ENCODE results near the gene IL4R.
"Not testable (repeated sequence)": the region's sequence is repeated elsewhere in the genome, so short reads cannot be mapped to it uniquely, and the experiment has no call there.

The IL4R gene

DNA sequence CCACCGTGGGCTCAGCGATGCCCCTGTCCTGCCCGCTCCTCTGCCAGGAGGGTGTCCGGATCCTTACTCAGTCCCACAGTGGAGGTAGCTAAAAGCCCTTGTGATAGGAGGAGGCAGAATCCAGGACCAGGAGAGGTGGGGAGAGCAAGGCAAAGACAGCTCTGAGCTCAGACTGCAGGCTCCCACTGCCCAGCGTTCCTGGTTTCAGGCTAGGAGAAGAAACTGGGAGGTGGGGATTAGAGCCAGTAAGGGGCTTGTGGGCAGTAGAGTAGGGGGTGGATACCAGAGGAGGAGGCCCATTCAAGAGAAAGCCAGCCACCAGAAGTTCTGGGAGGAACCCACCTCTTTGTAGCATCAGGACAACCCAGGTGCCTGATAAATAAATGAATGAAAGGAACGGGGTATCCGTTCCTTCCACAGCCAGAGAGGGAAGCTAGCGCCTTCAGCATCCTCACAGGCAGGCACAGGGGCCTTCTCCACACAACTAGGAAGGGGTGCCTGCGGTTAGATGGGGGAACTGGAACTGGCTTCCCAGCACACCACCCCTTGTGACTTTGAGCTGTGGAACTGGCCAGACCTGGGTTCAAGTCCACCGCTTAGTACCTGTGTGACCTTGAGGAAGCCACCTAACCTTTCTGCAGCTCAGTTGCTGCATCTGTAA, 90.5 kb downstream of the IL4R start:
- DNase-seq (ENCODE audit: low read depth), result no peak

DNA sequence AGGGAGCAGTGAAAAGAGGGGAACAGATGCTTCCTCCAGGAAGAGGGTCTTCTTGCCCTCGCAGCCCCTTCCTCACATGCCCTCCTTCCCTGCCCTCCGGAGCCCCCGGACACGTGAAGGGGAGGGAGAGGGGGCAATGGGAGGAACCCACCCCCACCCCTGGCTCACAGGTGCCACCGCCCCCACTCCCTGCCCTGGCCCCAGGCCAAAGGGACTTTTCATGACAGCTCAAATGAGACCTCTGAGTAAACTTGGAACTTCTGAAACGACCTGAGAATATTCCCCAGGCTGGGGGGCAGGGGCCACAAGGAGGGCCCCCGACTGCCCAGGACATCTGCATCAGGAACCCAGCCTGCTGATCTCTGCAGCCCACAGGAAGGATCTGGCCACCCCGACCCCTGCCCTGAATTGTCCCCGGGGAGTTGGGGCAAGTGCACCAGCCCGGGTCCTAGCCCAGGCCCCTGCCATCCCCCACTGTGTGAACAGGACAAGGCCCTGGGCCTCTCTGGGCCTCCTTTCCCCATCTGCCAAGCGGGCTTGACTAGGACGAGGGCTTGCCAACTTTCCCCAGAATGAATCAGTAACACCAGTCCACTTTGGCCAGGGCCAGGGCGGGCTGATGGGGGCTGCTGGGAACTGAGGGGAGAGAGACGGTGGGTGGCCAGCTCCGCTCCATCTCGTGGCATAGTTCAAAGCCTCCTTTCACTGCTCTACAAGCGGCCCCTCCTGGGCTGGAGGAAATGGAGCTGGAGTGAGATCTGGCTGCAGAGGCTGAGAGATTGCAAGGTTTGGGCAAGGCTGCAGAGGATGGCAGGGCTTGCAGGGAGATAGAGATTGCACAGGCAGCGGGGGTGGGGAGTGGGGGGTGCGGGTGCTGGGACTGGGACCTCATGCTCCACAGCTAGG, 92.0 kb downstream of the IL4R start:
- no peak for DNase-seq (ENCODE audit: low read depth)

DNA sequence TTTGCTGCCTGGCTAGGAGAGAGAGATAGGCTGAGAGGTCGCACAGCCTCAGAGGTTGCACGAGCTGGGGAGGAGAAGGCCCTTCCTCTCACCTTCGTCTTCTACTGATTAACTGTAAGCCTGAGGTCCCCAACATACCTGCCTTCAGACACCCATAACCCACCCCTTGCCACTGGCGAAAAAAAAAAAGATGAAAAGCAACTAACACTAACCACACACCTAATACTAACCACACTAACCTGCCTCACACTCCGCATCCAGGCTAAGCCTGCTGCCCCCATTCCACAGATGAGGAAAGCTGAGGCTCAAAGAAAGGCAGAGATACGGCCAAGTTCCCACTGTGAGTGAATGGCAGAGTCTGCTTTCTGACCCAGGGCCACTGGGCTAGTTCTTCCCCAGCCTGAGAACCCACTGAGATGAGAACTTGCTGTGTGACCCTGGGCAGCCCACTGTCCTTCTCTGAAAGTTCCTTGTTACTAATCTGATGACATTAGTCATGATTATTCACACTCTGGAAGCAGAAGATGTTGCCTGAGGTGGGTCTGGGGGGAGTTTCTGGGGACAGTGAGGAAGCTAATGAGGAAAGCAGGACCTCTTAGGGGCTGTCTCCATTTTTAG, 92.8 kb downstream of the IL4R start:
- DNase-seq (ENCODE audit: low read depth), result no peak

DNA sequence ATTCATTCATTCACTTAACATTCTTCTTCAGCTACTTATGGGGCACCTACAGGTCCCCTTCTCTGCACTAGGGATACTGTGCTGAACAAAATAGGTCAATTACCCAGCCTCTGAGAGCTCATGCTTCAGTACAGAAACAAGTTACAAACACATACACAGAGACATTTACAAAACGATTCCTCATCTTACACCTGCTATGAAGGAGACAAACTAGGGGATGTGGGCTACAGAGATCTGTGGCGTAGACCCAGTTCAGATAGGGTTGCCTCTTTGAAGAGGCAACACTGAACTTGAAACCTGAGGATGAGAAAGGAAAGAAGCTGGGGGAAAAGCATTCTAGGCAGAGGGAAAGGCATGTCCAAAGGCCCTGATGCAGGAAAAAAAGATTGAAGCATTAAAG, 93.4 kb downstream of the IL4R start:
- no peak for DNase-seq (ENCODE audit: low read depth)

DNA sequence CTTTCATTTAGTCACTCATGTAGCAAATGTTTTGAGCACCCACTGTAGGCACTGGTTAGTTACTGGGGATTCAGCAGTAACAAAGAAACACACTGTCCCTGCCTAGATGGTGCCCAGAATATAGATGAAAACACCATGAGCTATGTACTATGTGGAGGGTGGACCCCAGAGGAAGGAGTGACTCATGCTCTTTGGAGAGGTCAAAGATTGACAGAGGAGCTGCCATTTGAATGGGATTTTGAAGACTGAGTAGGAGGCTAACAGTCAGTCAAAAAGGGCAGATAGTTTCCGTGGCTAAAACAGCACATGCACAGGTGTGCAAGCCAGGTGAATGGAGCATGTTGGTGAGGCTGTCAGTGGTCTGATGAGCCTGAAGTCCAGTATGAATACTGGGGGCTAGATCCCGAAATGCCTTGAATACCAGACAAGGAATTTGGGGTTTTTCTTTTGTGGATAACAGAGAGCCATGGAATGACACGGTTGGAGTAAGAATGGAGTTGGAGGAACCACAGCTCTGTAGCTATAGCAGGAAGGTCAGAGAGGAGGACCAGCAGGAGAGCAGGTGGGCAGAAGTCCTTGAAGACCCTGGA, 94.3 kb downstream of the IL4R start:
- no peak for DNase-seq (ENCODE audit: low read depth)

DNA sequence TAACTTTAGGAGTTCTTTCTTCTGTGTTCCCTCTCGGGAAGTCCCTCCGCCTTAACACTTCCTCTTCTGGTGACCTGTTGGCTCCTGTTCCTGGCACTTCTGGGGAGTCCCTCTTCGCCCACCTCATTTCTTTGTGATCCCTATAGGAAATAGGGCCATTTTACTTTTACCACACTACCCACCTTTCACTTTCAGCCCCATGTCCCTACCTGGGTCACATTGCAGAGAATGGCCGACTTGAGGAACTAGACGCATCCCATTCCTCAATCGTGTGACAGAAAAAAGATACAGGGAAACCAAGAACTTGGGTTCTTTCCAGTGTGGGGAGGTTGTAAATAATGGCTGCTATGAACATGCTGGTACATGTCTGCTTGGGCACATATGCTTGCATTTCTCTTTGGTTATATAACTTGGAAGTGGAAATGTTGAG, 94.8 kb downstream of the IL4R start:
- no peak for DNase-seq (ENCODE audit: low read depth)

DNA sequence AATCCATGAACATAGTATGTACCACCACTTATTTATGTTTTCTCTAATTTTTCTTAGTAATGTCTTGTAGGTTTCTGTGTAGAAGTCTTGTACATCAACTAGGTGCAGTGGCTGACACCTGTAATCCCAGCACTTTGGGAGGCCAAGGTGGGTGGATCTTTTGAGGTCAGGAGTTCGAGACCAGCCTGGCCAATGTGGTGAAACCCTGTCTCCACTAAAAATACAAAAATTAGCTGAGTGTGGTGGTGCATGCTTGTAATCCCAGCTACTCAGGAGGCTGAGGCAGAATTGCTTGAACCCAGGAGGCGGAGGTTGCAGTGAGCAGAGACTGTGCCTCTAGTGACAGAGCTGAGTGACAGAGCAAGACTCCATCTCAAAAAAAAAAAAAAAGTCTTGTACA, 96.2 kb downstream of the IL4R start:
- not testable (repeated sequence) for DNase-seq (ENCODE audit: low read depth)

DNA sequence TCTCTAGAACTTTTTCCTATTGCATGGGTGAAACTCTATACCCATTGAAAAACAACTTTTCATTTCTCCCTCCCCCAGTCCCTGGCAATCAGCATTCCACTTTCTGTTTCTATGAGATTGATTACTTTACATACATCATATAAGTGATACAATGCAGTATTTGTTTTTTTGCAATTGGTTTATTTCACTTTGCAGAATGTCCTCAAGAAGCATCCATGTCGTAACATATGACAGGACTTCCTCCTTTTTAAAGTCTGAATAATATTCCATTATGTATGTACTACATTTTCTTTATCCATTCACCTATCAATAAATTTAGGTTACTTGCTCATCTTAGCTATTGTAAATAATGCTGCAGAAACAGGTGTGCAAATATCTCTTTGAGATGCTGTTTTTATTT, 97.0 kb downstream of the IL4R start:
- DNase-seq (ENCODE audit: low read depth), result no peak

DNA sequence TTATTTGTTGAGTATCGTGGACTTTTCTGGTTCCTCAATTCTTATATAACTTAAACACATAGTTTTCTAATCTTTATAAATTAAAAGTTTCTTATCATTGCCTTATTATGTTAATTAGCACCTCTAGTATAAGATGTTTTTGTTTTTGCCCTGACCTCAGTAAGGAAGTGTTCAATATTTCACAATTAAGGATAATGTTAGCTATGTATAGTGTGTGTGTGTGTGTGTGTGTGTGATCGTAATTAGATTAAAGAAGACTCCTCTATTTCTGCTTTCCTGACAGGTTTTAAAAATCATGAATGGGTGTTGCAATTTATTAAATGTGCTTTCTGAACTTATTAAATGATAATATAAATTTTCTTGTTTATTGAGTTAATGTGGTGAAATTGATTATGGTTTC, 100.2 kb downstream of the IL4R start:
- no peak for DNase-seq (ENCODE audit: low read depth)
